GM19025 (cell line): ENCODE results near the gene KRTAP12-4.
"Not testable (repeated sequence)": the region's sequence is repeated elsewhere in the genome, so short reads cannot be mapped to it uniquely, and the experiment has no call there.

Experiments
- ATAC-seq: cut with Tn5 transposase; IDR thresholded peaks from one replicate; pipeline ENCODE4 v1.9.1; 2021; ENCODE audit warnings: mild to moderate bottlenecking, low read depth, moderate library complexity; ENCODE audit not compliant: unreplicated experiment

KRTAP12-4 gene

DNA sequence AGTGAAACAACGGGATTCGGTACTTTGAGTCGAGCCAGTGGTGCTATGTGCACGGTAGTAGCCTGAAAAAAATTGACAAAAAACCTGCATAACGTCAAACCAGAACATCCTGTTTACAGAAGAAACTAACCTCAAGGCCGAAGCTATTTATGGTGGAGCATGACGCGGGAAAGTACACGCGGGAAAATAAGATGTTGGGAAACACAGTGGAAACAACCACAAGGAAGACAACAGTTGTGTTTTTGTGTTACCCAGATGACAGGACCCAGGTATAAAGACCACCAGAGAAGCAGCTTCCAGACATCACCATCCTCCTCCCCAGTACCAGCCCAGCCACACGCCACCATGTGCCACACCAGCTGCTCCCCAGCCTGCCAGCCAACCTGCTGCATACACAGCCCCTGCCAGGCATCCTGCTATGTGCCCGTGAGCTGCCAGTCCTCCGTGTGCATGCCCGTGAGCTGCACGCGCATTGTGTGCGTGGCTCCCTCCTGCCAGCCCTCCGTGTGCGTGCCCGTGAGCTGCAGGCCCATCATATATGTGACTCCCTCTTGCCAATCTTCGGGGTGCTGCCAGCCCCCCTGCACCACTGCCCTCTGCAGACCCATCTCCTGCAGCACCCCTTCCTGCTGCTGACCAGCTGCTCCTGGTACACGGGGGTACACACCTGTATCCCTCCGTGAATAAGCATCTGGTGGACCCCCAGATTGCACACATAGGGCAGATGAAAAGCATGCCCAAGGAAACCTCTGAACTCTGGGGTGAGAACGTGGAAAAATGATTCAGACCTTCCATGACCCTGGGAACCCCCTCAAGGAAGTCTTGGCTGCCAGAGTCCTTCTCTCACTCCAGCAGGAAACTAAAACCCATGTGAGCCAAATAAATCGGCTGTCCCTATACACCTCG lies 3.4 kb upstream of the KRTAP12-4 start, which contains the start of gene KRTAP12-3:
Gene KRTAP12-3, plus strand, starts transcription at position 298 of the 906 bp plus-strand sequence. Its CDS starts 48 bp downstream, at position 346.
- ATAC-seq = no peak

DNA sequence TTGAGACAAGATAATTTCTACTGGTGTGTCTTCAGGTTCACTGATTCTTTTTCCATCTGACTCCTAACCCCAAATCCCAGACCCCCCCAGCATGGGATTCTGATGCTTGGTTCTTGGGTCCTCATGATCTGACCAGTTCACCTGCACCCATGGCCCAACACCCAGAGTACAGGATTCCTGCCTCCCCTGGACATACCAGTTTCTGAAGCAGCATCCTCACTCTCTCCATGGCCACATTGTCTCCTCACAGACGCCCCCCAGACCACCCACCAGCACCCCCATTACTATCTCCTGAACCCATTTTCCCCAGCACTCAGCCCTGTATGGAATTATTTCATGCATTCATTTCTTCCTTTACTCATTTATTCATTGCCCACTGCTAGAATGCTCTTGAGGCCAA lies 2.4 kb upstream of the KRTAP12-4 start:
- no peak for ATAC-seq

DNA sequence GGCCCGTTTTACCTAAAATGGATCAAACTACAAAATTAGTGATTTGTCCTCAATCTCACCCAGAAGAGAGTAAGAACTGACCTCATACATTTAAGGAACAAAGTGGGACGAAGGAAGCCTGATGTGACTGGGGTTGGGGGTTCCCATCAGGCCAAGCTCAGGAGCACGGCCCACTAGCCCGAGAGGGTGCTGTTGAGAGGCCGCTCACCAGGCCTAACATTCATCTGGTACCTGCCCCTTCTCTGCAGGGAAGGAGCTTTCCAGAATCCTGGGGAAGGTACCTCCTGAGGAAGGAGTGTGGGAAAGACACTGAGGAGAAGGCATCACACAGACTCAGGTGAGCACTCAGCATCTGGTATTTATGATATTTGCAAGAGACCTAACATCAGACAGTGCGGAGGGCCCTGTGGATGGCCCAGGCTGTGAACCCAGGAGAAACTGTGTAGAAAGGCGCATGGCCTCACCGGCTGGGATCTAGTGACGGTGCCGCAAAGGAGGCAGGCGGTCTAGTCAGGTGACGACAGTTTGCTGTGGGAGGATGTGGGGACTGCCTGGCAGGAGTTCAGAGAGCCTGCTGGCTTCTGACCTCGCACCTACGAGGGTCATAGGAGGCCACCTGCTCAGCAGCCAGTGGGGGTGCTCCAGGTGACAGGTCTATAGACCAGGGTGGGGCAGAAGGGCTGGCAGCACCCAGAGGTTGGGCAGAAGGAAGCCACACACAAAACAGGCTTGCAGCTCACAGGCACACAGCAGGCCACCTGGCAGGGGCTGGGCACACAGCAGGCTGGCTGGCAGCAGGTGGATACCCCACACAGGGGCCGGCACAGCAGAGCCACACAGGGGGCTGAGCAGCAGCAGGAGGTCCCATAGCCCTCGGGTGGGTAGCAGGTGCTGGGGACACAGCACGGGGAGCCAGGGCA lies 543 bp downstream of the KRTAP12-4 start:
- no peak for ATAC-seq

DNA sequence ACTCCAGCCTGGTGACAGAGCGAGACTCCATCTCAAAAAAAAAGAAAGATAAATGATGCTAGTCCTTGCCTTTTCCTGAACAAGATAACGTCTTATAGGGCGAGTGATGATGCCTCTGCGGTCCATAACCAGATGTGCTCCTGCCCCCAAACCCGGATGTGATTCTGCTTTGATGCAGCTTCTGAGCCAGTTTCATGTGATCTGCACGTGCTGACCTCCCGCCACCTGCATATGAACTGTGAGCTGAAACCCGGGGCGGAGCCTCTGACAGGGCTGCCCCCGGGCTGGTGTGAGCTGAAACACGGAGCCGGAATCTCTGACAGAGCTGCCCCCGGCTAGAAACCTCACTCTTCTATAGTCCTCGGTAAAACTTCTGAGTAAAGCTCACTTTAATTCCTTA lies 1.3 kb downstream of the KRTAP12-4 start:
- ATAC-seq = no peak

DNA sequence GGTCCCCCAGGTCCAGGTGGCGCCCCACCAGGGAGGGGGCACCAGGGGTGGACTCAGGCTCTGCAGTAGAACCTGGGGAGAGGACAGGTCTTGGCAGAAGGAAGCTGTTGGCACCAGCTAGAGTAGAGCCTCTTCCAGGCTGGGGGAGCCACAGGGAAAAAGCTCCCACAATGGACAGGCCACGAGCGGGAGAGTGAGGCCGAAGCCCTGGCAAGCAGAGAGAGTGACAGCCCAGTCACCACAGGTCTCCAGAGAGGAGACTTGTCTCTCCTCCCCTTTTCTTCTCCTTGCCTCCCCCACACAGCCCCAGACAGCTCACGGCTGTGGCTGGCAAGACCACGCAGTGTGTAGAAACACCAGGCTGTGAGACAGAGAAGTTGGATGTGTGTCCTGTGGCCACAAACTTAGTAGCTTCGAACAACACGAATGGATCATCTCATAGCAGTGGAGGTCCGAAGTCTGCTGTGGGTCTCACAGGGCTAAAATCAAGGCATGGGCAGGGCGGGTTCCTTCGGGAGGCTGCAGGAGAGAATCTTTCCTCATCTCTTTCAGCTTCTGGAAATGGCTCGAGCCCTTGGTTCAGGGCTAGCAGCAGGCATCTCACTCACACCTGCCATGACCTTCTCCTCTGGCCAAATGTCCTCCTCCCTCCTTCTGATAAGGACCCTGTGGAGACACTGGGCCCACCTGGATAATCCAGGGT lies 3.3 kb downstream of the KRTAP12-4 start:
- no peak for ATAC-seq

DNA sequence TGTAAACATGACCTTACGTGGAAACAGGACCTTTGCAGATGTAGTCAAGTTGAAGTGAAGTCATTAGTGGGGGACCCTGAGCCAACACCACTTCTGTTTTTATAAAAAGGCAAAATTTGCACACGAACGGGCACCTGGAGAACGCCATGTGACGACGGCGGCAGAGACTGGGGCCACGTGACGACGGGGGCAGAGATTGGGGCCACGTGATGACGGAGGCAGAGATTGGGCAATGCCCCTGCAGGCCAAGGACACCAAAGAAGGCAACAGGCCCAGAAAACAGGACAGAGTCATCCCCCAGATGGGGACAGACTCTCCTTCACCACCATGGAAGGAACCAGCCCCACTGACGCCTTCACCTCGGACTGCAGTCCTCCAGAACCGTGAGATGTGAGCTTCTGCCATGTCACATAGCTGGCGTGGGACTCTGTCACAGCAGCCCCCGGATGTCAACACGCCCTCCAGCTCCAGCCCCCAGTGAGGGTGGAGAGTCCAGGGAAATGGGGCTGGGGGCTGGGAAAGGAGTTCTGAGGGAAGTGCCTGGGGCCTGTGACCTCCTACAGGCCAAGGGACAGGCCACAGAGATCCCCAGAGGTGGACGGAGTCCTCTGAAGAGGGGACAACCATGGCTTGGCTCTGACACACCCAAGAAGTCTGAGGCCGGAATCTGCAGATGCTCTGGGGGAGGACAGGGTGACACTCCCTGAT lies 4.0 kb downstream of the KRTAP12-4 start:
- no peak for ATAC-seq

DNA sequence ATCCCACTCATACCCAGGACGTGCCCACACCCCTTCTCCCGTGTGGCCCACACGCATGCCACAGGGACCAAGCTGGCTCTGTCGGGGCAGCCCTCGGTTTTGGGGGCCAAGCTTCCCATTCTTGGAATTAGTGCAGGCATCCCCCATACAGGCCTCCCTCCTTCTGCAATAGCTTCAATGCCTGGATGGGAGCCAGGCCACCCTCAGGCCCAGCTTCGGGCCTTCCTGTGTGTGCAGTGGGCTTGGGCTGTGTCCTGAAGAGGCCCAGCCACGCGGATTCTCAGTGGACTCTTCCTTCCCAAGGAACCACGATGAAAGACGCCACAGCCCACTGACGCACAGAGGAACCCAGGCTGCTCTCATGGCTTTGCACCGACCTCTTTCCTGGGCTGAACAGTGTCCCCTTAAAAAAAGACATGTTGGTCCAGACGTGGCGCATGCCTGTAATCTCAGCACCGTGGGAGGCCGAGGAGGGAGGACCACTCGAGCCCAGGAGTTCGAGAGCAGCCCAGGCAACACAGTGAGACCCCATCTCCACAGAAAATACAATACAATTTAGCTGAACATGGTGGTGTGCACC lies 4.8 kb downstream of the KRTAP12-4 start:
- ATAC-seq = no peak

DNA sequence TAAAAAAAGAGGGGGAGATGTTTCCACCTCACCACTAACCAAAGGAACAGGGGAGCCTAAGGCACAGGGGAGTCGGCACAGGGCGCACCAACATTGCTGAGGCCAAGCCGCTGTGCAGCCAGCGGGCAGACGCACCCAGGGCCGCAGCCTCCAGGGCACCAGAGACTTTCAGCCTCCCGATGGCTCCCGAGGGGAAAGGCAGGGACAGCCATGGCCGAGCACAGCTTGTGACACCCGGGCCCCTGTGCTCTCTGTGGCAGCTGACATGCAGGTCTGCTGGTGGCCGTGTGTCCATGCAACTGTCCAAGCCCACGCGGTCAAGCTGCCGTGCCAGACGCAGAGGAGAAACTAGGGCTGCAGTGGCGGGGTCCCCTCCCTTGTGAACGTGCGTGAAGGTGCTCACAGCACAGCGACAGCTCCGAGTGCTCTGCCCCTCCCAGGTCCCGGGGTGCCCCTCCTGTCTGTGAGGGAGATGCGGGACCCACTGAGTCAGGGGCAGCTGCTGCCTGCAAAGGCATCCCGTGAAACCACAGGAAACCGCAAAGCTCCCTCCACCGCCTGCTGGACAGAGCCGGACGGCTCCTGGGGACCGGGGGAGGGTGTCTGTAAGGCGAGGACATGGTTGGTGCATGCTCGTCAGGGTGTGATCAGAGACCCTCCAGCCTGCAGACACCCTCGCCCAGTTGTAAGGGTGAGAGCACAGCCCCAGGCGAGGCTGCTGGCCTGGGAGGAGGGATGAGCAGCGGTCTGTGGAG lies 5.7 kb downstream of the KRTAP12-4 start:
- ATAC-seq = no peak

DNA sequence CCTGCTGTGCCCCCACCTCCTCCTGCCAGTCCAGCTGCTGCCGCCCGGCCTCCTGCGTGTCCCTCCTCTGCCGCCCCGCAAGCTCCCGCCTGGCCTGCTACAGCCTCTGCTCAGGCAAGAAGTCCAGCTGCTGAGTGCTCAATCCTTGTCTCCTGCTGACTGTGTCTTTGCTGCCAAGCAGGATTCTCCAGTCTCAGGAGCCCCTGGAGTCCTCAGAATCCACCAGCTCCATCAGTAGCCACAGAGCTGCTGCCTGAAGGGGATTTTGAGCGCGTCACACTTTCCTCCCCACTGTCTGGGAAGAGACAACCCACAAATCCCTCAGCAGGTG lies 7.3 kb downstream of the KRTAP12-4 start:
- ATAC-seq = no peak

DNA sequence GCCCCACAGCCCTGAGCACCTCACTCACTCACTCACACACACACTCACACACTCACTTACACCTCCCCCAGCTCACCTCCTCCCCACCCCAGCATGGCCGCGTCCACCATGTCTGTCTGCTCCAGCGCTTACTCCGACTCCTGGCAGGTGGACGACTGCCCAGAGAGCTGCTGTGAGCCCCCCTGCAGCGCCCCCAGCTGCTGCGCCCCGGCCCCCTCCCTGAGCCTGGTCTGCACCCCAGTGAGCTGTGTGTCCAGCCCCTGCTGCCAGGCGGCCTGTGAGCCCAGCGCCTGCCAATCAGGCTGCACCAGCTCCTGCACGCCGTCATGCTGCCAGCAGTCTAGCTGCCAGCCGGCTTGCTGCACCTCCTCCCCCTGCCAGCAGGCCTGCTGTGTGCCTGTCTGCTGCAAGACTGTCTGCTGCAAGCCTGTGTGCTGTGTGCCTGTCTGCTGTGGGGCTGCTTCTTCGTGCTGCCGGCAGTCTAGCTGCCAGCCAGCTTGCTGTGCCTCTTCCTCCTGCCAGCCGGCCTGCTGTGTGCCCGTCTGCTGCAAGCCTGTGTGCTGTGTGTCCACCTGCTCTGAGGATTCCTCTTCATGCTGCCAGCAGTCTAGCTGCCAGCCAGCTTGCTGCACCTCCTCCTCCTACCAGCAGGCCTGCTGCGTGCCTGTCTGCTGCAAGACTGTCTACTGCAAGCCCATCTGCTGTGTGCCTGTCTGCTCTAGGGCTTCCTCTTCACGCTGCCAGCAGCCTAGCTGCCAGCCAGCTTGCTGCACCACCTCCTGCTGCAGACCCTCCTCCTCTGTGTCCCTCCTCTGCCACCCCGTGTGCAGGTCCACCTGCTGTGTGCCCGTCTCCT lies 7.9 kb downstream of the KRTAP12-4 start, which contains the start of gene KRTAP10-11:
Gene KRTAP10-11, plus strand, starts transcription at position 49 of the 856 bp plus-strand sequence. Its CDS starts 45 bp downstream, at position 94.
- not testable (repeated sequence) for ATAC-seq

DNA sequence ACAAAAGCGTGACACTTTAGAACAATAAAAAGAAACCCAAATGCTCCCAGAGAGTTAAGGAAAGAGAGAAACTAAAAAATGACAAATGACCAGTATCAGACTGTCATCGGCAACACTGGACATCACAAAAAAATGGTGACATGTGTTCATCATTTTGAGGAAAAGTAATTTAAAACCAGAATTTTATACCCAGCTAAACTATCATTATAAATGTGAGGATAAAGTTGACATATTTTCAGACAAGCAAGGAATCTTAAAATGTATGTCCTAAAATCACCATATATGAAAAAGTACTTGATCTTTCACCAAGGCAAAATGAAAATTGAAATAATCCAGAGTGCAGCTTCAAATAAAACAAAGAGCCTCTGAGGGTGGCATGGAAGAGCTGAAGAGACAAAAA lies 9.6 kb downstream of the KRTAP12-4 start:
- ATAC-seq = no peak

DNA sequence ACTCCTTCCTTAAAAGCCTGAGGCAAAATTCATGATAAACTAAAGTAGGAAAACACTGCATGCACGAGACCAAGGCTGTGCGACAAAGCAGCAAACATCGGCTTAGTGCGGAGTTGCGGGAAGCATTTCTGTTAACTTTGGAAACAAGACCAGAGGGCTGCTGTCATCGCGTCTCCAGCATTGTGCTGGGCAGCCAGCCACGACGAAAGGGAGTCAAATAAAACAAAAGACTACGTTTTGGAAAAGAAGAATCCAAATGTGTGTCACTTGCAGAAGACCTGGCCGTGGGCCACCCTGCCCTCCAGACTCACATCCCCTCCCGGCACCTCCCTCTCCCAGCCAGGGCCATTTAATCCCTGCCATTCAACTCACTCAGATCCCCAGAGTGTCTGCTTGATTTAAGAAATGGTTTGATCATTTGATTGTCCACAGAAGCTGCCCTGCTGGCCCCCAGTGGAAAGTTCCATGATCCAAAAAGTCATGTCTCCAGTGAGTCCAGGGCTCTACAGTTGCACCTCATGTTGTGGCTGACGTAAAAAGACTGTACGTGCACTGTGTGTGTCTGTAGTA lies 10.6 kb downstream of the KRTAP12-4 start:
- ATAC-seq = no peak

DNA sequence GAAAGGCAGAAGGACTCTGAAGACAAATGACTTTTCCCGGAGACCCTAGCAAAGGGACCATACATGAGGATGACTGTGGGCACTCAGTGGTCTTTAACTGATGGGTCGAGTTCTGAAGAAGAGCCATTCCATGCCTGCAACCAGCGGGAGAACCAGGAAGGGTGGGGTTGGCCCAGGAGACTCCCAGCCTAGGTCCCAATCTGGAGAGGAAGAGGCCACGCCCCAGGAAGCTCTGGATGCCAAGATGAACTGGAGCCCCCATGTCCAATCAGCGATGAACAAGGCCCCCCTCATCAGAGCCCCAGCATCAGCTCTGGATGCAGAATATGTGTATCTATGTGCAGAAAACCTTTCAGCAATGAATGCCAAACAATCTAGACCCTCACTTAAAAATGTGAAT lies 13.7 kb downstream of the KRTAP12-4 start:
- no peak for ATAC-seq

DNA sequence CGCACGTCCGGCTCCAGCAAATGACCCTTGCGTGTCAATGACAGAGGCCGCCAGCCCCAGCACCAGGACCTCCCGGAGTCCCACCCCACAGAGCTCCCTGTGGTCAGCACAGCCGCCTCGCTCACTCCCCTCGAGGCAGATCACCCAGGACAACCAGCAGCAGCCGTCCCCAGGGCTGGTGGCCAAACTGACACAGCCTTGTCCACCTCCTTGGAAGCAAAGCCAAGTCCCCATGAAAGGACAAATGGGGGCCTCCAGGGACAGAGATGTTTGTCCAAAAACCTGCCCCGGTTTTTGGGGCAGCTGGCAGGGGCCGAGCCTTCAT lies 15.2 kb downstream of the KRTAP12-4 start:
- ATAC-seq = no peak

DNA sequence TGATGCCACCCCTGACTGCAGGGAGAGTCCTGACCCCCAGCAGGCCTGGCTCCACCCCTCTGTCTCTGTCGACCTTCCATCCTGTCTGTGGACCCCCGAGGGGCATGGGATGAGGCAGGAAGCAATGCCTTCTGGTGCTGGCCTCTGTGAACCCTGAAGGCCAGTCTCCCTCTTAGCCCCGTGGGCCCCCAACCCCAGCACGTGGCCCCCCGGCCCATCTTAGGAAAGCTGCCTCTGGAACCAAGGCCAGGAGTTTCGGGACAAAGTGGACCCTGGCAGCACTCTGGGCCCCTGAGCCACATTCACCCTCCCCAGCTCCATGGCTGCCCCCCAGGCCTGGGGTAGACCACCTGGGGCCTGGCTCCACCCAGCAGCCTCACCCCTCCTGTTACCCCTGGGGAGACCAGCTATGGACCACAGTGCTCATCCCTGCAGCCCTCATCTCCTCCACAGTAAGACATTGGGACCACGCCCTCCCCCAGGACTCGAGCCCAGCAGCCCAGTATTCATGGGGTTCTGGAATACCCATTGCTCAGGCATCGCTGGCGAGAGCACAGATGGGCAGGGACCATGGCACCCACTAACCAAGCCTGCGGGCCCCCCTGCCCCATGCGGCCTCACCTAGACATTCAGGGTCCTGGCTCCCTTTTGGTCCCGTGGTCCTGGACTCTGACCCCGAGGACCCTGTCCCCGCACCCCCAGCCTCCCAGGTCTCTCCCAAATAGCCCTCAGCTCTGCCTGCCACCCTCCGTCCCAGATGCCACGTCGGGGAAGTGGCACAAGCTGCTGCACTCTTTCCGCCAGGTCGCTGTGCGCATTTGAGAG lies 15.7 kb downstream of the KRTAP12-4 start:
- not testable (repeated sequence) for ATAC-seq

DNA sequence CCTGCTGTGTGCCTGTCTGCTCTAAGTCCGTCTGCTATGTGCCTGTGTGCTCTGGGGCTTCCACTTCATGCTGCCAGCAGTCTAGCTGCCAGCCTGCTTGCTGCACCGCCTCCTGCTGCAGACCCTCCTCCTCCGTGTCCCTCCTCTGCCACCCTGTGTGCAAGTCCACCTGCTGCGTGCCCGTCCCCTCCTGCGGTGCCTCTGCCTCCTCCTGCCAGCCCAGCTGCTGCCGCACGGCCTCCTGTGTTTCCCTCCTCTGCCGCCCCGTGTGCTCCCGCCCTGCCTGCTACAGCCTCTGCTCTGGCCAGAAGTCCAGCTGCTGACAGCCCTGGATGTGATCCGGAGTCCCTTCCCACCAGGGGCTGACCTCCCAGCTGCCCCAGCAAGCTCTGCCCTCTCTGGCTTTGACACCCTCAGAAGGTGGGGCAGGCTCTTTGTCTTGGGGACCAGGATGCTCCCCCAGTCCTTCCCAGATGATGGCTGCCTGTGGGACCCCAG lies 16.6 kb downstream of the KRTAP12-4 start:
- not testable (repeated sequence) for ATAC-seq
